IMR-90 (cell line): ENCODE measurements around the gene PDE5A. TPM values are rescaled to one million over a fixed set of nuclear protein-coding genes. Genes with fewer than 3 reads are reported as not detected.

Experiments
- ATAC-seq: fragments of 200-7000 bp; cut with Tn5 transposase; 2 replicates; pipeline ENCODE4 v1.9.1; 2020; ENCODE audit warnings: low read depth, mild to moderate bottlenecking, moderate library complexity
- BruUV-seq: library from RNA; stranded (reverse); fragments of 400-500 nt; replicated peaks from 2 replicates; lab custom pipeline; 2021; lab: Mats Ljungman, UMichigan
- CTCF ChIA-PET: fragments of 300-600 bp; formaldehyde crosslinking; extraction: SDS; loops from one replicate; lab custom pipeline; 2021; ENCODE audit warnings: antibody characterized with exemption; lab: Yijun Ruan, JAX
- POLR2A ChIA-PET: fragments of 300-600 bp; sonication (Branson Sonifier 250); formaldehyde crosslinking; loops from one replicate; lab custom pipeline; 2022; ENCODE audit warnings: antibody characterized with exemption; ENCODE audit not compliant: unreplicated experiment; lab: Charles Lee
- DNase-seq: peaks from one replicate; pipeline ENCODE4 v3.0.0; 2013
- H2AFZ ChIP-seq: replicated peaks from 2 replicates; pipeline ENCODE3; 2013; ENCODE audit warnings: low read length, mild to moderate bottlenecking; ENCODE audit not compliant: poor library complexity
- H2AK5ac ChIP-seq: 2 replicates; pipeline ENCODE4 v1.6.1; 2013; ENCODE audit warnings: low read depth, low read length, inconsistent platforms
- H2AK9ac ChIP-seq: replicated peaks from 2 replicates; pipeline ENCODE3; 2013; ENCODE audit warnings: mild to moderate bottlenecking, low read depth, low read length, moderate library complexity; ENCODE audit not compliant: poor library complexity
- H2BK120ac ChIP-seq: 2 replicates; pipeline ENCODE4 v1.6.1; 2013; ENCODE audit warnings: low read depth, low read length, inconsistent platforms
- H2BK15ac ChIP-seq: 3 replicates; pipeline ENCODE4 v1.6.1; 2013; ENCODE audit warnings: low read depth, low read length, inconsistent platforms
- H2BK20ac ChIP-seq: 2 replicates; pipeline ENCODE4 v1.6.1; 2013; ENCODE audit warnings: low read depth, mild to moderate bottlenecking, inconsistent platforms, low read length, moderate library complexity
- H2BK5ac ChIP-seq: 2 replicates; pipeline ENCODE4 v1.6.1; 2013; ENCODE audit warnings: mild to moderate bottlenecking, low read depth, low read length, inconsistent platforms; ENCODE audit not compliant: poor library complexity, severe bottlenecking
- H3K14ac ChIP-seq: replicated peaks from 2 replicates; pipeline ENCODE4 v1.6.1; 2013; ENCODE audit warnings: low read depth, low read length, inconsistent platforms
- H3K18ac ChIP-seq: 2 replicates; pipeline ENCODE4 v1.6.1; 2013; ENCODE audit warnings: low read depth, low read length, control low read depth
- H3K23ac ChIP-seq: 2 replicates; pipeline ENCODE4 v1.6.1; 2013; ENCODE audit warnings: low read depth, low read length, inconsistent platforms
- H3K27ac ChIP-seq: 2 replicates; pipeline ENCODE4 v1.5.1; 2013; ENCODE audit warnings: mild to moderate bottlenecking, control low read depth, low read length; ENCODE audit not compliant: insufficient read depth
- H3K27me3 ChIP-seq: 2 replicates; pipeline ENCODE4 v1.6.1; 2013; ENCODE audit warnings: low read length; ENCODE audit not compliant: control insufficient read depth, insufficient read depth
- H3K36me3 ChIP-seq: 2 replicates; pipeline ENCODE4 v1.6.1; 2013; ENCODE audit warnings: low read length, mixed read lengths; ENCODE audit not compliant: control insufficient read depth, insufficient read depth
- H3K4ac ChIP-seq: 2 replicates; pipeline ENCODE4 v1.6.1; 2013; ENCODE audit warnings: low read depth, low read length, inconsistent platforms
- H3K4me1 ChIP-seq: 2 replicates; pipeline ENCODE4 v1.6.1; 2013; ENCODE audit warnings: low read length, mixed read lengths; ENCODE audit not compliant: control insufficient read depth, insufficient read depth
- H3K4me2 ChIP-seq: 2 replicates; pipeline ENCODE4 v1.6.1; 2013; ENCODE audit warnings: low read depth, mild to moderate bottlenecking, control low read depth, low read length, moderate library complexity
- H3K4me3 ChIP-seq: 2 replicates; pipeline ENCODE4 v1.5.1; 2013; ENCODE audit warnings: low read depth, mild to moderate bottlenecking, control low read depth, low read length, moderate library complexity; ENCODE audit not compliant: insufficient read depth
- H3K56ac ChIP-seq: 2 replicates; pipeline ENCODE4 v1.6.1; 2013; ENCODE audit warnings: low read length, inconsistent platforms; ENCODE audit not compliant: insufficient read depth; ENCODE audit errors: extremely low read depth
- H3K79me1 ChIP-seq, 2 experiments: 2 replicates each; pipeline ENCODE4 v1.6.1; 2013; ENCODE audit warnings: low read length in 2 of 2, inconsistent platforms in 1 of 2, low read depth in 1 of 2
- H3K9ac ChIP-seq: 2 replicates; pipeline ENCODE4 v1.6.1; 2013; ENCODE audit warnings: low read depth, low read length, control low read depth
- H3K9me1 ChIP-seq: 2 replicates; pipeline ENCODE4 v1.6.1; 2013; ENCODE audit warnings: low read length, inconsistent platforms; ENCODE audit not compliant: insufficient read depth
- H3K9me3 ChIP-seq: 2 replicates; pipeline ENCODE4 v1.6.1; 2013; ENCODE audit warnings: low read length; ENCODE audit not compliant: control insufficient read depth, insufficient read depth
- H4K20me1 ChIP-seq: 2 replicates; pipeline ENCODE4 v1.6.1; 2013; ENCODE audit warnings: low read length, inconsistent platforms; ENCODE audit not compliant: insufficient read depth
- H4K5ac ChIP-seq: 2 replicates; pipeline ENCODE4 v1.6.1; 2013; ENCODE audit warnings: mild to moderate bottlenecking, low read depth, low read length, control low read depth
- H4K8ac ChIP-seq, 2 experiments: 2 replicates each; pipeline ENCODE4 v1.6.1; 2013; ENCODE audit warnings: low read depth in 2 of 2, low read length in 2 of 2, control low read depth in 1 of 2, inconsistent platforms in 1 of 2
- H4K91ac ChIP-seq: 2 replicates; pipeline ENCODE4 v1.6.1; 2013; ENCODE audit warnings: low read depth, low read length, inconsistent platforms; ENCODE audit not compliant: insufficient read depth
- RAD21 ChIP-seq: IDR thresholded peaks from 2 replicates; pipeline ENCODE4 v1.6.1; 2012; ENCODE audit warnings: low read length, improper control_type of control experiment
- WGBS, 2 experiments: methylation state at CpG; one replicate each; pipeline versions ENCODE4 v1.1.5 to v1.1.7; 2013; ENCODE audit warnings: missing lambda C conversion rate in 2 of 2; ENCODE audit not compliant: insufficient read length in 1 of 2; ENCODE audit errors: extremely low coverage in 2 of 2; 5-methylcytosine and 5-hydroxymethylcytosine counted together
- dilution Hi-C: fragments of 300-500 bp; cut with HindIII; formaldehyde crosslinking; loops from one replicate; pipeline ENCODE4 v1.14.3; 2018; ENCODE audit warnings: low sequenced_read_pairs; ENCODE audit not compliant: unreplicated experiment
- in situ Hi-C: fragments of 300-500 bp; cut with MboI; formaldehyde crosslinking; loops from 3 replicates; pipeline ENCODE4 v1.14.3; 2019; ENCODE audit warnings: low sequenced_read_pairs, inconsistent platforms, mixed read lengths
- intact Hi-C: fragments of 100-400 bp; cut with micrococcal nuclease; formaldehyde crosslinking; loops from 2 replicates; pipeline ENCODE4 v1.10.0; 2022
- polyA plus RNA-seq, 3 experiments: library from polyadenylated mRNA; depleted of rRNA; stranded (reverse); fragments of >200 nt; gene quantifications; 2 replicates each; pipeline ENCODE4 v1.2.3, GENCODE V29; 2012; ENCODE audit warnings: low replicate concordance in 1 of 3
- total RNA-seq: library from RNA; depleted of rRNA; stranded (reverse); fragments of >200 nt; gene quantifications from 2 replicates; pipeline ENCODE4 v1.2.3, GENCODE V29; 2012

The PDE5A gene
- total and polyA plus RNA-seq, 2 of the 4 experiments (the other 2 are of a cell fraction): 101 to 770 TPM

DNA sequence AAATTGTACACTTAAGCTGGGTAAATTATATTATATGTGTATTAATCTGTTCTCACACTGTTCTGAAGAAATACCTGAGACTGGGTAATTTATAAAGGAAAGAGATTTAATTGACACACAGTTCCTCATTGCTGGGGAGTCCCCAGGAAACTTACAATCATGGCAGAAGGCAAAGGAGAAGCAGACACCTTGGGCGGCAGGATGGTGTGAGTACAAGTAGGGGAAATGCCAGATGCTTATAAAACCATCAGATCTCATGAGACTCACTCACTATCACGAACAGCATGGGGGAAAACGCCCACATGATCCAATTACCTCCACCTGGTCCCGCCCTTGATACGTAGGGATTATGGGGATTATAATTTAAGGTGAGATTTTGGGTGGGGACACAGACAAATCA is 34.9 kb downstream of the PDE5A start:
- intact Hi-C loops (no loop called here), dilution Hi-C loops (no loop called here), in situ Hi-C loops (no loop called here)
- H4K91ac ChIP-seq: no peak overlapping the region
- ATAC-seq (no peak), DNase-seq (no peak)
- H2AK9ac ChIP-seq: no peak overlapping the region
- no peak overlapping the region for H3K23ac ChIP-seq
- peaks cover 88% of the 10 kb centered on the region for H4K20me1 ChIP-seq
- no peak overlapping the region for H3K27ac ChIP-seq
- no peak overlapping the region for H3K18ac ChIP-seq
- CTCF ChIA-PET: no interaction called here
- H3K9me1 ChIP-seq: peaks cover 5% of the 10 kb centered on the region
- TF ChIP-seq RAD21: no peak
- no CpG with 5 or more reads among the region's 5 CpGs for WGBS, 2 experiments
- H3K9me3 ChIP-seq: no peaks in the 10 kb centered on the region
- H3K4me2 ChIP-seq: no peak overlapping the region
- no peak overlapping the region for H3K14ac ChIP-seq
- H3K4me1 ChIP-seq: peaks cover 14% of the 10 kb centered on the region
- no peak overlapping the region for H2BK15ac ChIP-seq
- H3K56ac ChIP-seq: no peak overlapping the region
- no peak overlapping the region for H3K9ac ChIP-seq
- POLR2A ChIA-PET: no interaction called here
- H2BK120ac ChIP-seq: no peak overlapping the region
- peaks cover 38% of the 10 kb centered on the region for H3K36me3 ChIP-seq
- no peak overlapping the region for H3K4me3 ChIP-seq
- peaks cover 26 to 55% of the 10 kb centered on the region in 2 experiments; a peak in 3 of 4 replicates for H3K79me1 ChIP-seq
- no peak overlapping the region for H2AFZ ChIP-seq
- no peak overlapping the region for H2AK5ac ChIP-seq
- H4K8ac ChIP-seq: no peak overlapping the region
- no TSS peak for BruUV-seq
- no peak overlapping the region for H3K4ac ChIP-seq
- no peaks in the 10 kb centered on the region for H3K27me3 ChIP-seq
- H4K5ac ChIP-seq: no peak overlapping the region
- no peak overlapping the region for H2BK5ac ChIP-seq
- H2BK20ac ChIP-seq: no peak overlapping the region
